CMK (cell line): ENCODE measurements around the gene SLC4A1.

Experiments used
- DNase-seq: peaks from one replicate; pipeline ENCODE4 v3.0.0-alpha.2; 2010; ENCODE audit warnings: low read depth

Gene SLC4A1

GRCh38 chr17:44283344-44284023 lies 15.5 kb upstream of the SLC4A1 start:
- no peak for DNase-seq

- no peak for DNase-seq
Measured at GRCh38 chr17:44282264-44282663, 14.3 kb upstream of the SLC4A1 start.

GRCh38 chr17:44281570-44281969 lies 13.6 kb upstream of the SLC4A1 start:
- DNase-seq, result no peak

- DNase-seq, result no peak
Measured at GRCh38 chr17:44280392-44280937, 12.5 kb upstream of the SLC4A1 start.

- DNase-seq, result peak; percentile 78
Measured at GRCh38 chr17:44279666-44280391, 11.9 kb upstream of the SLC4A1 start.

DNA sequence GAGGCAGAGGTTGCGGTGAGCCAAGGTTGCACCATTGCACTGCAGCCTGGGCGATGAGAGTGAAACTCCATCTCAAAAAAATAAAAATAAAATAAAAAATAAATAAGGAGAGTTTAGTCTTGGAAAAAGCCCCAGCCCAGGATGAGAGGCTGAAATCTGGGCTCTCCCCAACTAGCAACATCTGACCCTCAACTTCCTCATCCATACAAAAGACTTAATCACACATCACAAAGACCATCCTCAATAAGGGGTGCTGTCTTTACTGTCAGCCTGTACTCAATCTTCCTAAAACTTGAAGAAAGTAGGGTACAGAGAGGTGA lies 11.4 kb upstream of the SLC4A1 start:
- no peak for DNase-seq

GRCh38 chr17:44277976-44278375 lies 10.0 kb upstream of the SLC4A1 start:
- DNase-seq, result no peak

- DNase-seq, result no peak
Measured at GRCh38 chr17:44273607-44274006, 5.7 kb upstream of the SLC4A1 start.

DNA sequence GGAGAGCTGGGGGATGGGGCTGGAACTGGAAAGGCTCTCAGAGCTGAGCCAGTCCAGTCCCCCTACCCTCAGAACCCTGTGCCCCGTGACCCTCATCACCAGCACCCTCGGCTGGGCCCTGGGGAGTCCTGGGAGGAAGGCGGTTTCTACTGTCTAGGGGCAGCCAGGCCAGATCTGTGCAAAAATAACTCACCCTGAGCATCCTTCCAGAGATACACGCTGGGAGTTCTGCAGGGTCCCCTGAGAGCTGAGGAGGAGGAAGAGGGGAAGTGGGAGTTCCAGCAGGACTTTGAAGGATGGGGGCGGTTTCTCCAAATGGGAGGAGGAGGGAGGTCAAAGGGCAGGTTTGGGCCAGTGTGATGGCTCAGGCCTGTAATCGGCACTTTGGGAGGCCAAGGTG lies 5.0 kb upstream of the SLC4A1 start:
- DNase-seq, result no peak

- DNase-seq, result no peak
Measured at GRCh38 chr17:44272321-44272951, 4.5 kb upstream of the SLC4A1 start.

DNA sequence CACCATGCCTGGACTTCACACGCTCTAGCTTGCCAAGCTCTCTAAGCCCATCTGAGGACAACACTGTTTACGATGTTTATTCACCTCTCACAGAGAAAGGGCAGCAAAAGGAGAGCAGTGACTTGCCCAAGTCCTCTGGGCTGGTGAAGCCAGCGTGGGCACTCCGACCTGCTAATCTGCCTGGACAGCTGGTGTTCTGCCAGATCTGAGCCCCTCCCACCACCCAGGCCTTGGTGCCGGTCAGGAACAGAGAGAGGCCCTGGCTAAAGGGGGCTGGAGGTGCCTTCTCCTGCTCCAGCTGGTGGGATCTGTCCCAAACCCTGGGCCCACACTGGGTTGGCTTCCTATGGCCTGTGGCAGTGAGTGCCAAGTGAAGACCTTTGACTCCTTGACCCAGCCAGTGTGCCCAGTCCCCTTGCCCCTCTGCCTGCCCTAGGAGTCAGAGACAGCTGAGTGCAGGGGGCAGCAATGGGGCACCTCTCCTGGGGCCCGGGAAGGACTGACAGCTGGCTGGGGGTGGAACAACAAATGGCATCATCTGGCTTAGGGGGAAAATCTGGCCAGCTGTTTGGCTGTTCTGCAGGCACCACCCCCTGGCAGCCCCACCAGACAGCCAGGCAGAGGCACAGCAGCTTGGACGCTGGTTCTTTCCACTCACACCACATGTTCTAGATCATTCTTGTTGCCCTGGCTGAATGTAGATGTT lies 1.8 kb upstream of the SLC4A1 start:
- DNase-seq, result no peak

DNA sequence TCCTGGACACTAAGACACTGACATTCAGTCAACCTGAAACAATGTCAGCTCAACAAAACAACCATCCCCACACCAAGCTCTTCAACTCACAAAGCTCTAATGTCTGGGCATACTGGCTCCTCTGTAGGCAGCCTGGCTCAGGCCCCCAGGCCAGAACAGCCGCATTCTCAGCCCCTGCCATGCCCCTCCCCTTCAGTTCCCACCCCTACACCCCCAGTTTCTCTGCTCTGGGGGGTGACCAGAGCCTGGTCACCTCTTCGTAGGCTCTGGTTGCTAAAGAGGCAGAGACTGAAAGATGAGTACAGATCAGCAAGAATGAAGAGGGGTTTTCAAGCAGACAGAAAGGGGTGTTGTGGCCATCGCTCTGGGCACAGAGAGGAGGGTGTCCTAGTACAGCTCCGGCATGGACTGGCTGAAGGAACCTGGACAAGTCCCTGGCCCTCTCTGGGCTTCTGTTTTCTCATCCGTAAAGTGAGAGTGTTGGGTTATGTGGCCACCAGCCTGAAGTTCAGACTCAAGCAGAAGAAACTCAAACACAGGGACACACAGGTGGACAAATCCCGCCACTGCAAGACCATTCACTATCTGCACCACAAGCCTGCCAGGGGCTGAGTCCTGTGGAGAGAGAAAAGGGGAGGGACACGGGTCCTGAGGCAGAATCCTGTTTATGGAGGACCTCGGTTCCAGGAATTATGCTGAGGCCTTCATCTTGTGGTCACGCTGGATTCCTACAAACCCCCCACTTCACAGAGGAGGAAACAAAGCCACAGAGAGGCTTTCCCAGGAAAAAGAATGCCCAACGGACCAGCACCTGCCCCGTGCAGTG lies 987 bp upstream of the SLC4A1 start:
- DNase-seq, result no peak

- DNase-seq, result no peak
Measured at GRCh38 chr17:44267165-44267455, 825 bp downstream of the SLC4A1 start.

- DNase-seq, result no peak
Measured at GRCh38 chr17:44266402-44267164, 1.4 kb downstream of the SLC4A1 start.

DNA sequence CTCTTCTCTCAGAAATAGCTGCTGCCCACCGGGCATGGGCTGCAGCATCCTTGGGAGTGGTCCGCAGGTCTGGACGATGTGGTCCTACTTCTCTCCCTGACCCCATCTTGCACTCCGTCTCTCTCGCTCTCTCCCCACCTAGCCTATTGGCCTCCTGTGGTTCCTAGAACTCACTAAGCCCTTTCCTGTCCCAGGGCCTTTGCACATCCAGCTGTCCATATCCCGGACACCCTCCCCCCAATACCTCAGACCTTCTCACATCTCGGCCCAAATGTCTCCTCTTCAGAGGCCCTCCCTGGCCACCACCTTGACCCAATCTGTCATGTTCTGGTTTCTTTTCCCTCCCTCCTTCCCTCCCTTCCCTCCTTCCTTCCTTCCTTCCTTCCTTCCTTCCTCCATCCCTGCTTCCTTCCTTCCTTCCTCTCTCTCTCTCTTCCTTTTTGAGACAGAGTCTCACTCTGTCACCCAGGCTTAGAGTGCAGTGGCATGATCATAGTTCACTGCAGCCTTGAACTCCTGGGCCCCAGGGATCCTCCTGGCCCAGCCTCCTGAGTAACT lies 4.5 kb downstream of the SLC4A1 start:
- DNase-seq, result no peak

GRCh38 chr17:44262654-44263225 lies 5.2 kb downstream of the SLC4A1 start:
- no peak for DNase-seq

DNA sequence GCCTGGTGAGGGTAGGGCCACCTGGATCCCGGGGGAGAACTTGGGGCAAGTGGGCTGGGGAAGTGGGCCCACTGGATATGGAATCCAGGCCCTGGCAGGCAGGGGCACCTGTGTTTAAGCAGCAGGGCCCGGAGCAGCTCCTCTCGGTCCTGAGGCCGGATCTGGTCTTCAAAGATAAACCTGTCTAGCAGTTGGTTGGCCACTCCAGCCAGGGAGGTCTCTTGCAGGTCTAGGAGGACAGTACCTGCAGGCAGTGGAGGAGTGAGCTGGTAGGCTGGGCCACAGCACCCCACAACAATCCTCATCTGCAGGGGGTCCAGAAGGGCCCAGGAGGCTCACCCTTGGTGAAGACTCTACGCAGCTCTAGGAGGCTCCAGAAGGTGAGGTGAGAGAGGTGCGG lies 7.6 kb downstream of the SLC4A1 start:
- DNase-seq, result no peak

DNA sequence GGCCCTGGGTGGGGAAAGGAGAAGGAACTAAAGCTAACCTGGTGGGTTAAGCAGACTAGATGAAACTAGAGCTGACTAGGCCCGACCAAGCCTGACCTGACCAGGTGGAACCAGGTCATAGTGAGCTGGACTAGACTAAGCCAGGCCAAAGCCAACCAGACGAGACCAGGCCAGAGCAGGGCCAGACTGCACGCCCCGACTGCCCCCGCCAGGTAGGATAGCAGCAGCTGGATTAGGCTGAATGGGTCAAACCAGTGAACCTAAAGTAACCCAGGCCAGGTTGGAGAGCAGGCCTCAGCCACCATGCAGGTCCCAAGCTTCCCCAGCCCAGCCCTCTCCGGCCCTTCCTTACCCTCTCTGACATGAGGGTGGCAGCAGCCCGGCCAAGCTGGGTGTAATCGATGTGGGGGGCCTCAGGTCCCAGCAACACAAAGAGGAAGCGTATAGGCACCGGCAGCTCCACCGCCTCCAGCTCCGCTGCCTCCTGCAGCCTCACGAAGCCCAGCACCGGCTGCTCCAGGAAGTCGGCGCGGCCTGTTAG lies 9.1 kb downstream of the SLC4A1 start:
- DNase-seq, result no peak

GRCh38 chr17:44257815-44258760 lies 9.8 kb downstream of the SLC4A1 start:
- DNase-seq, result no peak
